ENCODE measurements around the gene AARSD1.
"Not testable (repeated sequence)": the region's sequence is repeated elsewhere in the genome, so short reads cannot be mapped to it uniquely, and the experiment has no call there.

The AARSD1 gene

GRCh38 chr17:42975265-42975664 lies 11.0 kb upstream of the AARSD1 start:
- H3K36me3 ChIP-seq (ENCODE audit: insufficient read depth), result no peaks in the 10 kb centered on the region
- H3K4me3 ChIP-seq (IDR thresholded peaks at IDR 0.05; ENCODE audit: insufficient read depth, low read depth, low read length), result no peak overlapping the region
- H3K79me2 ChIP-seq (ENCODE audit: insufficient read depth, low read depth), result no peaks in the 10 kb centered on the region
- no peaks in the 10 kb centered on the region for H3K27me3 ChIP-seq (ENCODE audit: insufficient read depth, low read depth)
- no peak overlapping the region for H3K4me2 ChIP-seq
- no peak for TF ChIP-seq CTCF (conservative IDR thresholded peaks at IDR 0.05; ENCODE audit: low read depth, low read length)
- H3K4me1 ChIP-seq (ENCODE audit: low read depth, poor library complexity, severe bottlenecking), result peaks cover 16% of the 10 kb centered on the region
- H4K20me1 ChIP-seq (ENCODE audit: insufficient read depth), result no peaks in the 10 kb centered on the region
- H2AFZ ChIP-seq (ENCODE audit: low read depth), result no peak overlapping the region
- H3K27ac ChIP-seq, result no peak overlapping the region
- H3K9ac ChIP-seq, result no peak overlapping the region

- H3K4me1 ChIP-seq (ENCODE audit: low read depth, poor library complexity, severe bottlenecking), result peaks cover 25% of the 10 kb centered on the region
- H2AFZ ChIP-seq (ENCODE audit: low read depth); H4K20me1 ChIP-seq (ENCODE audit: insufficient read depth); H3K27me3 ChIP-seq (ENCODE audit: insufficient read depth, low read depth); H3K4me3 ChIP-seq (IDR thresholded peaks at IDR 0.05; ENCODE audit: insufficient read depth, low read depth, low read length); H3K4me2 ChIP-seq; H3K9ac ChIP-seq; H3K36me3 ChIP-seq (ENCODE audit: insufficient read depth); H3K27ac ChIP-seq; H3K79me2 ChIP-seq (ENCODE audit: insufficient read depth, low read depth): not testable (repeated sequence)
Measured at GRCh38 chr17:42973323-42973722, 9.1 kb upstream of the AARSD1 start.

GRCh38 chr17:42971589-42971988 lies 7.3 kb upstream of the AARSD1 start:
- H3K4me3 ChIP-seq (IDR thresholded peaks at IDR 0.05; ENCODE audit: insufficient read depth, low read depth, low read length), result no peak overlapping the region
- H3K79me2 ChIP-seq (ENCODE audit: insufficient read depth, low read depth), result no peaks in the 10 kb centered on the region
- no peak overlapping the region for H3K9ac ChIP-seq
- H4K20me1 ChIP-seq (ENCODE audit: insufficient read depth), result no peaks in the 10 kb centered on the region
- no peaks in the 10 kb centered on the region for H3K27me3 ChIP-seq (ENCODE audit: insufficient read depth, low read depth)
- no peak overlapping the region for H3K27ac ChIP-seq
- H3K4me1 ChIP-seq (ENCODE audit: low read depth, poor library complexity, severe bottlenecking), result peaks cover 33% of the 10 kb centered on the region
- no peak overlapping the region for H3K4me2 ChIP-seq
- no peak overlapping the region for H2AFZ ChIP-seq (ENCODE audit: low read depth)
- TF ChIP-seq CTCF (conservative IDR thresholded peaks at IDR 0.05; ENCODE audit: low read depth, low read length), result no peak
- H3K36me3 ChIP-seq (ENCODE audit: insufficient read depth), result no peaks in the 10 kb centered on the region

GRCh38 chr17:42969001-42969581 lies 4.8 kb upstream of the AARSD1 start:
- H3K4me3 ChIP-seq (IDR thresholded peaks at IDR 0.05; ENCODE audit: insufficient read depth, low read depth, low read length), result no peak overlapping the region

More at GRCh38 chr17:42969001-42969581, 4.8 kb upstream of the AARSD1 start:
- H2AFZ ChIP-seq (ENCODE audit: low read depth), result no peak overlapping the region; the same call in 1 of the 2 replicates
- peaks cover 1% of the 10 kb centered on the region; the same call in 1 of the 2 replicates for H3K79me2 ChIP-seq (ENCODE audit: insufficient read depth, low read depth)
- no peaks in the 10 kb centered on the region for H3K27me3 ChIP-seq (ENCODE audit: insufficient read depth, low read depth)
- H3K4me1 ChIP-seq (ENCODE audit: low read depth, poor library complexity, severe bottlenecking), result peaks cover 31% of the 10 kb centered on the region
- H3K27ac ChIP-seq, result peak overlapping the region; percentile 64
- H3K9ac ChIP-seq, result no peak overlapping the region; the same call in 1 of the 2 replicates
- no peaks in the 10 kb centered on the region for H3K36me3 ChIP-seq (ENCODE audit: insufficient read depth)
- no peak for TF ChIP-seq CTCF (conservative IDR thresholded peaks at IDR 0.05; ENCODE audit: low read depth, low read length)
- H3K4me2 ChIP-seq, result peak overlapping the region; percentile 31; the same call in 1 of the 2 replicates
- no peaks in the 10 kb centered on the region for H4K20me1 ChIP-seq (ENCODE audit: insufficient read depth)
